Measurements from ENCODE around the gene MED9. TPM values are rescaled to one million over a fixed set of nuclear protein-coding genes. Genes with fewer than 3 reads are reported as not detected.

Gene MED9
- total RNA-seq, 1 experiment from 2014 or later, result 20.4 TPM

DNA sequence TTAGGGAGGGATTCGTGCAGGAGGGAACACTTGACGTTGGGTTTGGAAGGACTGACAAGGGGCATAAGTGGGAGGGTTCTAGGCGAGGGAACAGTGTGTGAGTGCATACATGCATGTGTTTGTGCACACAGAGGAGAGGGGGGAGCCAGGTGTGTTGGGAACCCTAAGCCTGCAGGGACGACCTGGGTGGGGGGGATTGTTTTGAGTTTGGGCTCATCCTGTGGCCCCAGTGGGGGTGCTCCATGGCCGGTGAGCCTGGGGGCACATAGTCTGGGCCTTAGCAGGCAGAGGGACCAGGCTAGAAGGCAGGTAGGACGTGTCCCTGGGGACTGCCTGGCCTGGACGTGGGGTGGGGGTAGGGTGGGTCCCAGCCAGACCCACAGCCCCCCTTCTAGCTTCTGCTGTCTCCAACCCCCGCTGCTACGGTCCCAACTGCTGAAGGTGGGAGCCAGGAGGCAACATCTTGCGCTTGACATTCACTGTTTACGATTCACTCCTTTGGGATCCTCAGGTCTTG lies 31.3 kb downstream of the MED9 start:
- H3K27ac ChIP-seq (ENCODE audit: low read depth, low read length, poor library complexity, severe bottlenecking), result no peak overlapping the region
- no peaks in the 10 kb centered on the region for H3K9me3 ChIP-seq (ENCODE audit: low read depth, low read length, poor library complexity, severe bottlenecking)
- no peaks in the 10 kb centered on the region for H3K36me3 ChIP-seq (ENCODE audit: insufficient read depth, low read length, poor library complexity, severe bottlenecking)
- TF ChIP-seq CTCF (conservative IDR thresholded peaks at IDR 0.05; ENCODE audit: low read depth, low read length) (no peak), EZH2 (IDR thresholded peaks at IDR 0.05; ENCODE audit: borderline replicate concordance, low read depth, low read length, poor library complexity, severe bottlenecking) (no peak)
- no TSS peak for BruUV-seq (replicated peaks)
- no peak for DNase-seq (ENCODE audit: low spot score)
- POLR2A ChIA-PET (ENCODE audit: low non-redundant PET), result no interaction called here
- H3K4me1 ChIP-seq (ENCODE audit: insufficient read depth, low read length, poor library complexity, severe bottlenecking), result no peaks in the 10 kb centered on the region
- intact Hi-C loops (cut with micrococcal nuclease; ENCODE audit: unreplicated experiment), result no loop called here
- H3K4me3 ChIP-seq (ENCODE audit: low read depth, low read length, poor library complexity, severe bottlenecking), result no peak overlapping the region
- CTCF ChIA-PET, result no interaction called here
- H3K27me3 ChIP-seq (replicated peaks; ENCODE audit: insufficient read depth, low read depth, low read length, poor library complexity), result no peaks in the 10 kb centered on the region

DNA sequence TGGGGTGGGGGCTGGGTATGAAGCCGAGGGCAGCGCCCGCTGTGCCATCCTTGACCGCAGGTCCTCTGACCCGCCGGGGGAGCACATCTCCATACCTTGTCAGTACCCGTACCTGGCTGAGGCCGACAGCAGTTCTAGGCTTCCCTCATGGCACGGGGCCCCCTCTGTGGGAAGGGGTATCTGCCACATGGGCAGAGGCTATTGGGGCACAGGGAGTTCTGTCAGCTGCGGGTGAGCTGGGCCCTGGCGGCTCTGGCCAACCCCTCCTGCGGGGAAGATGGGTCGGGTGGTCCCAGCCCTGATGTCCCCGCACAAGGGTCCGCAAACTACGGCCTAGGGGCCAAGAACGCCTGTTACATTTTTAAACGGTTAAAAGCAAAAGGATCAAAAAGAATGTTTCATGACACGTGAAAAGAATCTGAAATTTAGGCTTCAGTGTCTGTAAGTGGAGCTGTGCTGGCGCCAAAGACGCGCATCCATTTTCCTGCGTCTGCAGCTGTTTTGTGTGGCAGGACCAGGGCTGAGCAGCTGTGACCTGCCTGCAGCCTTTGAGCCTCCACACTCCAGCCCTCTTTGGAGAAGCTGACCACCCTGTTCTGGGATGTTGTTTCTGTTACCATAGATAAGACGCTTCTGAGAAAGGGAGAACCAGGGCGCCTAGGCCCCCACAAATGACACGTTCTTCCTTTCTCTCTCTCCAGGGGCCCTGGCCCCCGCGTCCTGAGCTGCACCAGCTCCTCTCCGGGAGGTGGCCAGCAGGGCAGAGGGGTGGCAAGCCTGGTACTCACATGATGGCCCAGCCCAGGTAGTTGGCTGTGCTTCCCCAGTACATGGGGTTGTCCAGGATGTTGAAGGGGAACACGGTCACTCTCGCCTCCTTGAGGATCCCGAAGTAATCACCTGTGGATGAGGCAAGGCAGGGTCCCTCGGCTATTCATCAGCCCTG lies 32.1 kb downstream of the MED9 start:
- Histone ChIP-seq H3K36me3 (ENCODE audit: insufficient read depth, low read length, poor library complexity, severe bottlenecking) (no peaks in the 10 kb centered on the region), H3K4me3 (ENCODE audit: low read depth, low read length, poor library complexity, severe bottlenecking) (no peak overlapping the region), H3K27me3 (replicated peaks; ENCODE audit: insufficient read depth, low read depth, low read length, poor library complexity) (no peaks in the 10 kb centered on the region), H3K4me1 (ENCODE audit: insufficient read depth, low read length, poor library complexity, severe bottlenecking) (no peaks in the 10 kb centered on the region), H3K9me3 (ENCODE audit: low read depth, low read length, poor library complexity, severe bottlenecking) (no peaks in the 10 kb centered on the region), H3K27ac (ENCODE audit: low read depth, low read length, poor library complexity, severe bottlenecking) (no peak overlapping the region)
- intact Hi-C loops (cut with micrococcal nuclease; ENCODE audit: unreplicated experiment), result no loop called here
- no TSS peak for BruUV-seq (replicated peaks)
- no peak for DNase-seq (ENCODE audit: low spot score)
- POLR2A ChIA-PET (ENCODE audit: low non-redundant PET), result no interaction called here
- no peak for TF ChIP-seq EZH2 (IDR thresholded peaks at IDR 0.05; ENCODE audit: borderline replicate concordance, low read depth, low read length, poor library complexity, severe bottlenecking)
- no peak for TF ChIP-seq CTCF (conservative IDR thresholded peaks at IDR 0.05; ENCODE audit: low read depth, low read length)
- CTCF ChIA-PET, result no interaction called here

DNA sequence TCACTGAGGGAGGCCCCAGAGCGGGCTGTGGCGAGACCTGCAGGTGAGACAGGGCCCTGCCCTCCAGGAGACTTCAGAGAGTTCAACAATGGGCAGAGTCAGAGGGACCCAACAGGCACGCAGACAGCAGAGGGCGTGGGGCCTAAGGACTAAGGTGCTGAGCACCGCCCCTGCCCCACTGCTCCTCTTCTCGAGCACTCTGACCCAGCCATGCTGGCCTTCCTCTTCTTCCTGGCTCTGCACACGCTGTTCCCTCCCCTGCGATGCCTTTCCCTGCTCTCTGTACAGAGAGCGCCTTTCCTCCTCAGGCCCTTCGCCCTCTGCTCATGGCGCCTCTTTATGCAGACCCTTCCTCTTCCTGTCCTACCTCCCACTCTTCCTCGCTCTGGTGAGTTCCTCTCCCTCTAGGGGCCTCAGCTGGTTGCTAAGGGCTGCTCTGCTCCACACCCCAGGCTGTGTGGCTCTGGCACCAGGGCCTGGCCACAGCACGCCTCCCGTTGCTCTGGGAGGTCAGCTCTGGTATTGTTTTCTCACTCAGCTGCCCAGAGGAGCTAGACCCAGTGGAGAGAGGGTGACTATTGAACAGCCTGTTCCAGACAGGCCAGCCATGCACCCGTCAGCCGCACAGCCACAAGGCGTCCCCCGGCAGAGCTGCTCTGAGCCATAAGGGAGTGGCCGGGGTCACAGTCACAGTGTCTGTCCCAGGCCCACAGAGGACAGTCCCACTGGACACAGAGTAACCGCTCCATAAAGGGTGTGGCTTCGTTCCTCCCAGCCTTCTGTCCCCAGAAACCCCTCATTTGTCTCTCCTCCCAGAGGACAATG lies 33.0 kb downstream of the MED9 start:
- POLR2A ChIA-PET (ENCODE audit: low non-redundant PET), result no interaction called here
- no peak for DNase-seq (ENCODE audit: low spot score)
- H3K27me3 ChIP-seq (replicated peaks; ENCODE audit: insufficient read depth, low read depth, low read length, poor library complexity), result no peaks in the 10 kb centered on the region
- H3K4me3 ChIP-seq (ENCODE audit: low read depth, low read length, poor library complexity, severe bottlenecking), result no peak overlapping the region
- CTCF ChIA-PET, result no interaction called here
- no peak for TF ChIP-seq CTCF (conservative IDR thresholded peaks at IDR 0.05; ENCODE audit: low read depth, low read length)
- TF ChIP-seq EZH2 (IDR thresholded peaks at IDR 0.05; ENCODE audit: borderline replicate concordance, low read depth, low read length, poor library complexity, severe bottlenecking), result no peak
- BruUV-seq (replicated peaks), result no TSS peak
- no peaks in the 10 kb centered on the region for H3K4me1 ChIP-seq (ENCODE audit: insufficient read depth, low read length, poor library complexity, severe bottlenecking)
- no peak overlapping the region for H3K27ac ChIP-seq (ENCODE audit: low read depth, low read length, poor library complexity, severe bottlenecking)
- H3K36me3 ChIP-seq (ENCODE audit: insufficient read depth, low read length, poor library complexity, severe bottlenecking), result no peaks in the 10 kb centered on the region
- intact Hi-C loops (cut with micrococcal nuclease; ENCODE audit: unreplicated experiment), result no loop called here
- H3K9me3 ChIP-seq (ENCODE audit: low read depth, low read length, poor library complexity, severe bottlenecking), result no peaks in the 10 kb centered on the region
